ENCODE results near the gene CST9. TPM values are rescaled to one million over a fixed set of nuclear protein-coding genes. Genes with fewer than 3 reads are reported as not detected.

The CST9 gene
- total and polyA plus RNA-seq, 2 of the 13 experiments (the other 11 are each of a cell fraction or from before 2014, with no cell fraction given): 0.07 TPM; not detected in 1

DNA sequence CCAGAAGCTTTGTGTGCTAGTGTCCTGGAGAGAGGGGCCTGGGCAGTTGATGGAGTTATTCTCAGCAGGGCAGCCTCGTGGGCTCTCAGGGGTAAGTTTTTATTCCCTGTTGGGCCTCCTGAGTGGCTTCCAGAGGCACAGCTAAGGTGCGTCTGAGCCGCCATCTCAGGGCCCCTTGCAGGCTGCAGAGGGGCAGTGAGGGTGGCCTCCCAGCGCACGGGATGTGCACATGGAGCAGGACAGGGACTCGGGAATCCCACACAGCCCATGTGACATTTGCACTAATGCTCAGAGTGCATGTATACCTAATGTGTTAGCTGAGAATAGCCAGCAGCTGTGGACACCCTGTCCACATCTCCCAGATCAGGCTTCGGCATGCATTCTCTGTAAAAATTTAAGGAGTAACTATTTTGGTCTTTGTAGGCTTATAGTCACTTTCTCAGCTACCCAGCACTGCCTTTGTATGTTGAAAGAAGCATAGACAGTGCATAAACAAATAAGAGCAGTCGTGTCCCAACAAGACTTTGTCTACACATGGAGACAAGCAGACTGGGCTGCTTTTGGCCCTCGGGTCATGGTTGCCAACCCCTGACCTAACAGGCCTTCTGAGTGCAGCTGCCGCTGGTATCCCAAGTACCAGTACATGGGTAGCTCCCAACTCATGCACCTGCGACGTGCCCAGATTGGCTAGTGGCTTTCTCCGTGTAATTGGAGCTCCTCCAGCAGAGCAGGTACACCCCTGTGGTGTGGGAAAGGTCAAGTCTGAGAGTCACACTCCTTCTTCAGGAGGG, 18.8 kb downstream of the CST9 start (continued):
- TF ChIP-seq, protein P1, sequence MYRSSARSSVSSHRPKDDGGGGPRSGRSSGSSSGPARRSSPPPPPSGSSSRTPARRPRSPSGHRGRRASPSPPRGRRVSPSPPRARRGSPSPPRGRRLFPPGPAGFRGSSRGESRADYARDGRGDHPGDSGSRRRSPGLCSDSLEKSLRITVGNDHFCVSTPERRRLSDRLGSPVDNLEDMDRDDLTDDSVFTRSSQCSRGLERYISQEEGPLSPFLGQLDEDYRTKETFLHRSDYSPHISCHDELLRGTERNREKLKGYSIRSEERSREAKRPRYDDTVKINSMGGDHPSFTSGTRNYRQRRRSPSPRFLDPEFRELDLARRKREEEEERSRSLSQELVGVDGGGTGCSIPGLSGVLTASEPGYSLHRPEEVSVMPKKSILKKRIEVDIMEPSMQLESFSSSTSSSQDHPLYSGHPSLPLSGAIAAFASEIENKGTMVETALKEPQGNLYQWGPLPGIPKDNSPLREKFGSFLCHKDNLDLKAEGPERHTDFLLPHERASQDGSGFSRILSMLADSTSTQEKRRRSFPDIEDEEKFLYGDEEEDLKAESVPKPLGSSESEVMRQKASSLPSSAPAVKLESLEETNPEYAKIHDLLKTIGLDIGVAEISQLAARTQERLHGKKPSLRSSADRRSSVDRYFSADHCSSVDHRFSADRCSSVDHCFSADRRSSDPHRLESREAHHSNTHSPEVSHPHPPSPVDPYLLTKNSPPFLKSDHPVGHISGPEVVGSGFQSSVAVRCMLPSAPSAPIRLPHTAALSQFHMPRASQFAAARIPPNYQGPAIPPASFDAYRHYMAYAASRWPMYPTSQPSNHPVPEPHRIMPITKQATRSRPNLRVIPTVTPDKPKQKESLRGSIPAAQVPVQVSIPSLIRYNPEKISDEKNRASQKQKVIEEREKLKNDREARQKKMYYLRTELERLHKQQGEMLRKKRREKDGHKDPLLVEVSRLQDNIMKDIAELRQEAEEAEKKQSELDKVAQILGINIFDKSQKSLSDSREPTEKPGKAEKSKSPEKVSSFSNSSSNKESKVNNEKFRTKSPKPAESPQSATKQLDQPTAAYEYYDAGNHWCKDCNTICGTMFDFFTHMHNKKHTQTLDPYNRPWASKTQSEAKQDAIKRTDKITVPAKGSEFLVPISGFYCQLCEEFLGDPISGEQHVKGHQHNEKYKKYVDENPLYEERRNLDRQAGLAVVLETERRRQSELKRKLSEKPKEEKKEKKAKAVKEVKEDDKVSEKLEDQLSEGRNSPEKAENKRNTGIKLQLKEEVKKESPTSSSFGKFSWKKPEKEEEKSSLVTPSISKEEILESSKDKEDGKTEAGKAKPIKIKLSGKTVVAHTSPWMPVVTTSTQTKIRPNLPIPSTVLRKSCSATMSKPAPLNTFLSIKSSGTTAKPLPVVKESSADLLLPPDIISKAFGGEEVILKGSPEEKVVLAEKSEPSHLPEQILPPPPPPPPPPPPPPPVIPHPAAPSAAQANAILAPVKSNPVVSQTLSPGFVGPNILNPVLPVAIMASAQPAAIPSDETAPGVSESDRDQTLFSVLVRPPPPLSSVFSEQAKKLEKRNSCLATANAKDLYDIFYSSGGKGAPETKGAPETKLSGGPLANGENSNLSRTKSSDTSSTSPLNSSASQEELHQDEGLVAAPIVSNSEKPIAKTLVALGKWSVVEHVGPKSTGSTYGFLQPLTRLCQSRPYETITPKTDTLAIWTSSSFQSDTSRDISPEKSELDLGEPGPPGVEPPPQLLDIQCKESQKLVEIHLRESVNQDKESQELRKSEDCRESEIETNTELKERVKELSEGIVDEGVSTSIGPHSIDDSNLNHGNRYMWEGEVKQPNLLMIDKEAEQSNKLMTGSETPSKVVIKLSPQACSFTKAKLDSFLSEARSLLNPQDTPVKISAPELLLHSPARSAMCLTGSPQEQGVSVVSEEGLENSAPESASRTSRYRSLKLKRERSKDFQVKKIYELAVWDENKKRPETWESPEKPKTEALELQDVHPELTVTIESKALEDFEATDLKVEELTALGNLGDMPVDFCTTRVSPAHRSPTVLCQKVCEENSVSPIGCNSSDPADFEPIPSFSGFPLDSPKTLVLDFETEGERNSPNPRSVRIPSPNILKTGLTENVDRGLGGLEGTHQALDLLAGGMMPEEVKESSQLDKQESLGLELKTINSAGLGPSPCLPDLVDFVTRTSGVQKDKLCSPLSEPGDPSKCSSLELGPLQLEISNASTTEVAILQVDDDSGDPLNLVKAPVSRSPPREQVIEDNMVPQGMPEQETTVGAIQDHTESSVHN (CRISPR knock-in tag; IDR thresholded peaks at IDR 0.05): no peak
- TF ChIP-seq, protein P2, sequence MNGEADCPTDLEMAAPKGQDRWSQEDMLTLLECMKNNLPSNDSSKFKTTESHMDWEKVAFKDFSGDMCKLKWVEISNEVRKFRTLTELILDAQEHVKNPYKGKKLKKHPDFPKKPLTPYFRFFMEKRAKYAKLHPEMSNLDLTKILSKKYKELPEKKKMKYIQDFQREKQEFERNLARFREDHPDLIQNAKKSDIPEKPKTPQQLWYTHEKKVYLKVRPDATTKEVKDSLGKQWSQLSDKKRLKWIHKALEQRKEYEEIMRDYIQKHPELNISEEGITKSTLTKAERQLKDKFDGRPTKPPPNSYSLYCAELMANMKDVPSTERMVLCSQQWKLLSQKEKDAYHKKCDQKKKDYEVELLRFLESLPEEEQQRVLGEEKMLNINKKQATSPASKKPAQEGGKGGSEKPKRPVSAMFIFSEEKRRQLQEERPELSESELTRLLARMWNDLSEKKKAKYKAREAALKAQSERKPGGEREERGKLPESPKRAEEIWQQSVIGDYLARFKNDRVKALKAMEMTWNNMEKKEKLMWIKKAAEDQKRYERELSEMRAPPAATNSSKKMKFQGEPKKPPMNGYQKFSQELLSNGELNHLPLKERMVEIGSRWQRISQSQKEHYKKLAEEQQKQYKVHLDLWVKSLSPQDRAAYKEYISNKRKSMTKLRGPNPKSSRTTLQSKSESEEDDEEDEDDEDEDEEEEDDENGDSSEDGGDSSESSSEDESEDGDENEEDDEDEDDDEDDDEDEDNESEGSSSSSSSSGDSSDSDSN (CRISPR knock-in tag; IDR thresholded peaks at IDR 0.05): peak; percentile 84
- TF ChIP-seq, protein P3, sequence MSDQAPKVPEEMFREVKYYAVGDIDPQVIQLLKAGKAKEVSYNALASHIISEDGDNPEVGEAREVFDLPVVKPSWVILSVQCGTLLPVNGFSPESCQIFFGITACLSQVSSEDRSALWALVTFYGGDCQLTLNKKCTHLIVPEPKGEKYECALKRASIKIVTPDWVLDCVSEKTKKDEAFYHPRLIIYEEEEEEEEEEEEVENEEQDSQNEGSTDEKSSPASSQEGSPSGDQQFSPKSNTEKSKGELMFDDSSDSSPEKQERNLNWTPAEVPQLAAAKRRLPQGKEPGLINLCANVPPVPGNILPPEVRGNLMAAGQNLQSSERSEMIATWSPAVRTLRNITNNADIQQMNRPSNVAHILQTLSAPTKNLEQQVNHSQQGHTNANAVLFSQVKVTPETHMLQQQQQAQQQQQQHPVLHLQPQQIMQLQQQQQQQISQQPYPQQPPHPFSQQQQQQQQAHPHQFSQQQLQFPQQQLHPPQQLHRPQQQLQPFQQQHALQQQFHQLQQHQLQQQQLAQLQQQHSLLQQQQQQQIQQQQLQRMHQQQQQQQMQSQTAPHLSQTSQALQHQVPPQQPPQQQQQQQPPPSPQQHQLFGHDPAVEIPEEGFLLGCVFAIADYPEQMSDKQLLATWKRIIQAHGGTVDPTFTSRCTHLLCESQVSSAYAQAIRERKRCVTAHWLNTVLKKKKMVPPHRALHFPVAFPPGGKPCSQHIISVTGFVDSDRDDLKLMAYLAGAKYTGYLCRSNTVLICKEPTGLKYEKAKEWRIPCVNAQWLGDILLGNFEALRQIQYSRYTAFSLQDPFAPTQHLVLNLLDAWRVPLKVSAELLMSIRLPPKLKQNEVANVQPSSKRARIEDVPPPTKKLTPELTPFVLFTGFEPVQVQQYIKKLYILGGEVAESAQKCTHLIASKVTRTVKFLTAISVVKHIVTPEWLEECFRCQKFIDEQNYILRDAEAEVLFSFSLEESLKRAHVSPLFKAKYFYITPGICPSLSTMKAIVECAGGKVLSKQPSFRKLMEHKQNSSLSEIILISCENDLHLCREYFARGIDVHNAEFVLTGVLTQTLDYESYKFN (CRISPR knock-in tag; conservative IDR thresholded peaks at IDR 0.05): peak; percentile 61; the same call in 1 of the 2 replicates
- TF ChIP-seq CEBPG (CRISPR knock-in tag; IDR thresholded peaks at IDR 0.05): peak; percentile 28; the same call in 1 of the 2 replicates
- no peak; the same call in 1 of the 2 replicates for TF ChIP-seq ZNF253 (CRISPR knock-in tag; IDR thresholded peaks at IDR 0.05; ENCODE audit: borderline replicate concordance)
- peak; percentile 30; the same call in 1 of the 2 replicates for TF ChIP-seq FOXO1 (CRISPR knock-in tag; IDR thresholded peaks at IDR 0.05)
- peak; percentile 57 for TF ChIP-seq RXRB (CRISPR knock-in tag; IDR thresholded peaks at IDR 0.05; ENCODE audit: borderline replicate concordance)
- TF ChIP-seq, protein P4, sequence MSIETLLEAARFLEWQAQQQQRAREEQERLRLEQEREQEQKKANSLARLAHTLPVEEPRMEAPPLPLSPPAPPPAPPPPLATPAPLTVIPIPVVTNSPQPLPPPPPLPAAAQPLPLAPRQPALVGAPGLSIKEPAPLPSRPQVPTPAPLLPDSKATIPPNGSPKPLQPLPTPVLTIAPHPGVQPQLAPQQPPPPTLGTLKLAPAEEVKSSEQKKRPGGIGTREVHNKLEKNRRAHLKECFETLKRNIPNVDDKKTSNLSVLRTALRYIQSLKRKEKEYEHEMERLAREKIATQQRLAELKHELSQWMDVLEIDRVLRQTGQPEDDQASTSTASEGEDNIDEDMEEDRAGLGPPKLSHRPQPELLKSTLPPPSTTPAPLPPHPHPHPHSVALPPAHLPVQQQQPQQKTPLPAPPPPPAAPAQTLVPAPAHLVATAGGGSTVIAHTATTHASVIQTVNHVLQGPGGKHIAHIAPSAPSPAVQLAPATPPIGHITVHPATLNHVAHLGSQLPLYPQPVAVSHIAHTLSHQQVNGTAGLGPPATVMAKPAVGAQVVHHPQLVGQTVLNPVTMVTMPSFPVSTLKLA (IDR thresholded peaks at IDR 0.05): peak; percentile 54
- TF ChIP-seq RBM22 (optimal IDR thresholded peaks at IDR 0.05; ENCODE audit: low read length): no peak
- TF ChIP-seq ZNF768 (CRISPR knock-in tag; IDR thresholded peaks at IDR 0.05): no peak
- TF ChIP-seq HES4 (CRISPR knock-in tag; IDR thresholded peaks at IDR 0.05; ENCODE audit: borderline replicate concordance): 0 out of 2 replicates have a peak, but pooled peaks have one; percentile 25
- peak; percentile 19; the same call in 1 of the 2 replicates for TF ChIP-seq ZNF484 (CRISPR knock-in tag; IDR thresholded peaks at IDR 0.05; ENCODE audit: borderline replicate concordance, low read depth)

Data from HepG2 (cell line).